A549 treated with dexamethasone at 1 μM for 4 hours (cell line): Measurements from ENCODE around the gene OBP2B. TPM values are rescaled to one million over a fixed set of nuclear protein-coding genes. Genes with fewer than 3 reads are reported as not detected.

Experiments used
- total RNA-seq: library from RNA; stranded (reverse); fragments of 200-300 nt; extraction: Qiagen RNA extraction; gene quantifications from 5 replicates; pipeline ENCODE4 v1.2.3, GENCODE V29; 2022

Gene OBP2B
- not detected in 5 replicates for total RNA-seq

GRCh38 chr9:133208880-133209300, at the start of gene OBP2B:
Gene OBP2B (minus strand): TSS chr9:133209250. CDS start chr9:133209199, 51 bp downstream.

GRCh38 chr9:133163504-133164172, 45.4 kb downstream of the OBP2B start, which contains the start of gene GBGT1:
Gene GBGT1 (minus strand): TSS chr9:133163914. CDS start chr9:133162412, 1,502 bp downstream.

Other genes starting within 250 kb of the OBP2B start
- gene GFI1B, start 230.6 kb downstream of the OBP2B start, total RNA-seq: 0.05 to 0.17 TPM (median 0.06 TPM) in 5 replicates
- gene GTF3C5, start 178.3 kb downstream of the OBP2B start, total RNA-seq: 56.0 to 67.2 TPM (median 64.5 TPM) in 5 replicates
- 0.30 to 0.85 TPM (median 0.69 TPM) in 5 replicates for gene CEL, start 147.3 kb downstream of the OBP2B start, total RNA-seq
- 19.5 to 31.4 TPM (median 27.6 TPM) in 5 replicates for gene RALGDS, start 88.0 kb downstream of the OBP2B start, total RNA-seq
- gene GBGT1, start 45.3 kb downstream of the OBP2B start, total RNA-seq: 0.95 to 2.4 TPM (median 2.1 TPM) in 5 replicates
- gene ABO, start 66.0 kb upstream of the OBP2B start, total RNA-seq: not detected in 5 replicates
- 19.8 to 27.8 TPM (median 23.8 TPM) in 5 replicates for gene SURF6, start 126.9 kb upstream of the OBP2B start, total RNA-seq
- gene MED22, start 138.9 kb upstream of the OBP2B start, total RNA-seq: 19.2 to 29.6 TPM (median 29.4 TPM) in 5 replicates
- gene RPL7A, start 139.0 kb upstream of the OBP2B start, total RNA-seq: 3,041 to 3,423 TPM (median 3,202 TPM) in 5 replicates
- gene SURF1, start 147.2 kb upstream of the OBP2B start, total RNA-seq: 36.0 to 40.4 TPM (median 37.1 TPM) in 5 replicates
- gene SURF2, start 147.3 kb upstream of the OBP2B start, total RNA-seq: 40.8 to 52.9 TPM (median 47.3 TPM) in 5 replicates
- gene SURF4, start 166.8 kb upstream of the OBP2B start, total RNA-seq: 168 to 224 TPM (median 215 TPM) in 5 replicates
- 0.44 to 1.2 TPM (median 0.73 TPM) in 5 replicates for gene STKLD1, start 167.1 kb upstream of the OBP2B start, total RNA-seq
- gene REXO4, start 208.8 kb upstream of the OBP2B start, total RNA-seq: 27.2 to 37.6 TPM (median 33.8 TPM) in 5 replicates
- 0.30 to 0.49 TPM (median 0.40 TPM) in 5 replicates for gene ADAMTS13, start 213.1 kb upstream of the OBP2B start, total RNA-seq